Right lobe of liver (tissue), 6 donors: ENCODE measurements around the gene ACOX3. TPM values are rescaled to one million over a fixed set of nuclear protein-coding genes. Genes with fewer than 3 reads are reported as not detected.
A peak's percentile ranks its signal among the peaks of the same experiment; 100 is the strongest.

Experiments
- ATAC-seq, 4 donors: fragments of 200-7000 bp; cut with Tn5 transposase; one replicate each; pipeline ENCODE4 v1.9.1; 2020; ENCODE audit warnings: mild to moderate bottlenecking in 4 of 4, moderate library complexity in 4 of 4
- DNase-seq, 3 donors: peaks; one replicate each; pipeline ENCODE4 v3.0.0-alpha.2; 2020
- H3K27ac ChIP-seq, 3 donors: fragments of 200-600 bp; one replicate each; pipeline ENCODE4 v1.8.0; 2022
- H3K27me3 ChIP-seq, 2 donors: fragments of 200-600 bp; one replicate each; pipeline ENCODE4 v1.8.0; 2022
- H3K36me3 ChIP-seq, 4 donors: fragments of 200-600 bp; sonication (generic) in 1 of 4; one replicate each; pipeline versions ENCODE4 v1.5.1 to v1.8.0; 2017 to 2022; ENCODE audit warnings: control low read depth in 1 of 4
- H3K4me1 ChIP-seq, 4 donors: fragments of 200-600 bp; sonication (generic) in 1 of 4; one replicate each; pipeline versions ENCODE4 v1.5.1 to v1.8.0; 2017 to 2022; ENCODE audit warnings: control low read depth in 1 of 4
- H3K4me3 ChIP-seq, 3 donors: fragments of 200-600 bp; one replicate each; pipeline ENCODE4 v1.8.0; 2022
- H3K9me3 ChIP-seq, 4 donors: fragments of 200-600 bp; sonication (generic) in 1 of 4; one replicate each; pipeline versions ENCODE4 v1.5.1 to v1.8.0; 2017 to 2022; ENCODE audit warnings: control low read depth in 1 of 4
- CTCF ChIP-seq, 4 donors: fragments of 200-600 bp in 3 of 4; fragments of 450-650 bp in 1 of 4; IDR thresholded peaks; one replicate each; pipeline versions ENCODE4 v1.5.1 to v1.8.0; 2016 to 2022; ENCODE audit warnings: antibody characterized with exemption in 4 of 4, mild to moderate bottlenecking in 2 of 4
- POLR2A ChIP-seq: fragments of 450-650 bp; IDR thresholded peaks from one replicate; pipeline ENCODE4 v1.6.1; 2017; ENCODE audit warnings: antibody characterized with exemption, mild to moderate bottlenecking
- WGBS: methylation state at CpG from one replicate; pipeline ENCODE4 v1.1.6; 2018; ENCODE audit warnings: low coverage, low lambda C conversion rate; ENCODE audit not compliant: insufficient coverage; ENCODE audit errors: missing lambda C conversion rate; 5-methylcytosine and 5-hydroxymethylcytosine counted together
- intact Hi-C, 2 donors: fragments of 100-400 bp; cut with DNase I; formaldehyde crosslinking; loops; one replicate each; pipeline versions ENCODE4 v1.11.2 to v1.14.1; 2022
- total RNA-seq, 6 experiments: library from RNA; depleted of rRNA in 2 of 6; stranded (reverse); fragments of >200 nt in 2 of 6; fragmentation: NEBNext Ultra II Directional in 3 of 6; extraction: Animal tissue kit (Norgen Biotek cat#: 25700) in 3 of 6; gene quantifications; one replicate each; pipeline versions ENCODE4 v1.1.0 to v1.2.4, GENCODE V29; 2016 to 2023
- donor health status: DM: no; HTN: yes; CAD: no.
- donor health status: DM: no; HTN: no; CAD: no.
- donor health status: DM: no; HTN: no; CAD: no.
- donor health status: DM: no; HTN: yes; CAD: no.
- donor health status: DM: no; HTN: yes; CAD: no.

ACOX3 gene
- total RNA-seq, 6 experiments from 2014 or later = 18.5 to 36.9 (median 21.9) TPM

- no peak for DNase-seq
- Histone ChIP-seq H3K36me3 (peaks cover 0 to 6% (median under 1%) of the 10 kb centered on the region in 4 donors), H3K27ac (no peak overlapping the region), H3K27me3 (no peaks in the 10 kb centered on the region), H3K4me1 (no peaks in the 10 kb centered on the region), H3K4me3 (no peak overlapping the region), H3K9me3 (no peaks in the 10 kb centered on the region)
- WGBS = 93% methylated on average over 3 of the region's 15 CpGs
- intact Hi-C loops = no loop called here
- no peak for ATAC-seq
- TF ChIP-seq POLR2A = no peak
- TF ChIP-seq CTCF (IDR thresholded peaks at IDR 0.05) = no peak
Observed at GRCh38 chr4:8399298-8399697, 41.2 kb downstream of the ACOX3 start.

GRCh38 chr4:8398347-8398746 is 42.2 kb downstream of the ACOX3 start:
- ATAC-seq (no peak), DNase-seq (no peak)
- intact Hi-C loops = no loop called here
- H3K4me3 ChIP-seq = no peak overlapping the region
- no peaks in the 10 kb centered on the region for H3K9me3 ChIP-seq
- no peak for TF ChIP-seq CTCF (IDR thresholded peaks at IDR 0.05)
- no peak for TF ChIP-seq POLR2A
- no peaks in the 10 kb centered on the region for H3K27me3 ChIP-seq
- WGBS = 71% methylated on average over 9 of the region's 9 CpGs
- no peaks in the 10 kb centered on the region for H3K4me1 ChIP-seq
- H3K36me3 ChIP-seq = peaks cover 0 to 9% (median 3%) of the 10 kb centered on the region in 4 donors
- H3K27ac ChIP-seq = no peak overlapping the region

- Histone ChIP-seq H3K4me3 (no peak overlapping the region), H3K27ac (no peak overlapping the region), H3K27me3 (no peaks in the 10 kb centered on the region), H3K36me3 (peaks cover 0 to 13% (median 3%) of the 10 kb centered on the region in 4 donors), H3K4me1 (no peaks in the 10 kb centered on the region), H3K9me3 (no peaks in the 10 kb centered on the region)
- intact Hi-C loops = no loop called here
- 97% methylated on average over 14 of the region's 27 CpGs for WGBS
- DNase-seq (no peak), ATAC-seq (no peak)
- TF ChIP-seq POLR2A = no peak
- TF ChIP-seq CTCF (IDR thresholded peaks at IDR 0.05) = no peak
Observed at GRCh38 chr4:8396762-8397406, 43.6 kb downstream of the ACOX3 start.

GRCh38 chr4:8395504-8396296 is 44.8 kb downstream of the ACOX3 start:
- TF ChIP-seq CTCF (IDR thresholded peaks at IDR 0.05) = no peak
- no peak for TF ChIP-seq POLR2A
- H3K36me3 ChIP-seq = peaks cover 0 to 19% (median 3%) of the 10 kb centered on the region in 4 donors
- no peaks in the 10 kb centered on the region for H3K4me1 ChIP-seq
- no peaks in the 10 kb centered on the region for H3K9me3 ChIP-seq
- H3K4me3 ChIP-seq = no peak overlapping the region
- ATAC-seq (peak in 1 of 4 donors; percentile 18), DNase-seq (no peak)
- no peaks in the 10 kb centered on the region for H3K27me3 ChIP-seq
- no peak overlapping the region for H3K27ac ChIP-seq
- WGBS = 70% methylated on average over 2 of the region's 12 CpGs
- intact Hi-C loops = no loop called here
